ENCODE measurements around the gene NPHS1.
"Not testable (repeated sequence)": the region's sequence is repeated elsewhere in the genome, so short reads cannot be mapped to it uniquely, and the experiment has no call there.

NPHS1 gene

GRCh38 chr19:35872180-35872579 is 19.9 kb upstream of the NPHS1 start:
- no peak for DNase-seq

- DNase-seq = no peak
Measured at GRCh38 chr19:35871611-35872010, 19.3 kb upstream of the NPHS1 start.

- DNase-seq = no peak
Measured at GRCh38 chr19:35870798-35871197, 18.5 kb upstream of the NPHS1 start.

- not testable (repeated sequence) for DNase-seq
Measured at GRCh38 chr19:35870124-35870736, 17.9 kb upstream of the NPHS1 start.

- DNase-seq = no peak
Measured at GRCh38 chr19:35869327-35870123, 17.2 kb upstream of the NPHS1 start.

- DNase-seq = no peak
Measured at GRCh38 chr19:35868823-35869326, 16.6 kb upstream of the NPHS1 start.

- no peak for DNase-seq
Measured at GRCh38 chr19:35868172-35868822, 16.0 kb upstream of the NPHS1 start, which contains the start of gene APLP1. APLP1 (plus strand) TSS chr19:35868574; CDS start chr19:35868637, 63 bp downstream.

- no peak for DNase-seq
Measured at GRCh38 chr19:35863018-35863417, 10.7 kb upstream of the NPHS1 start.

- DNase-seq = no peak
Measured at GRCh38 chr19:35862528-35862927, 10.2 kb upstream of the NPHS1 start.

- no peak for DNase-seq
Measured at GRCh38 chr19:35861640-35862160, 9.4 kb upstream of the NPHS1 start.

GRCh38 chr19:35860818-35861639 is 8.7 kb upstream of the NPHS1 start:
- no peak for DNase-seq

- DNase-seq = no peak
Measured at GRCh38 chr19:35860436-35860817, 8.1 kb upstream of the NPHS1 start.

- DNase-seq = no peak
Measured at GRCh38 chr19:35859414-35859813, 7.1 kb upstream of the NPHS1 start.

GRCh38 chr19:35858311-35858710 is 6.0 kb upstream of the NPHS1 start:
- no peak for DNase-seq

- DNase-seq = no peak
Measured at GRCh38 chr19:35856546-35857149, 4.3 kb upstream of the NPHS1 start, which contains the start of gene KIRREL2. KIRREL2 (plus strand) TSS chr19:35856911; CDS start chr19:35857120, 209 bp downstream.

GRCh38 chr19:35853038-35853756 is 893 bp upstream of the NPHS1 start:
- DNase-seq = no peak

GRCh38 chr19:35851213-35852028 is 883 bp downstream of the NPHS1 start:
- DNase-seq = no peak

- no peak for DNase-seq
Measured at GRCh38 chr19:35848919-35849505, 3.3 kb downstream of the NPHS1 start.

- no peak for DNase-seq
Measured at GRCh38 chr19:35848486-35848885, 3.8 kb downstream of the NPHS1 start.

GRCh38 chr19:35847911-35848310 is 4.4 kb downstream of the NPHS1 start:
- no peak for DNase-seq

All from NK-92 treated with Interleukin-12 subunit alpha and Interleukin-12 subunit beta, amount 100 ng/mL, for 24 hours (cell line).